Left cardiac atrium (tissue), 4 donors: ENCODE data around the gene TNFSF13B. TPM values are rescaled to one million over a fixed set of nuclear protein-coding genes. Genes with fewer than 3 reads are reported as not detected.
"Not testable (repeated sequence)": the region's sequence is repeated elsewhere in the genome, so short reads cannot be mapped to it uniquely, and the experiment has no call there.

ENCODE experiments used
- ATAC-seq, 2 donors: fragments of 200-7000 bp; cut with Tn5 transposase; one replicate each; pipeline ENCODE4 v1.9.1; 2020; ENCODE audit warnings: mild to moderate bottlenecking in 2 of 2, moderate library complexity in 2 of 2
- DNase-seq: peaks from one replicate; pipeline ENCODE4 v3.0.0-alpha.2; 2020
- intact Hi-C, 2 donors: fragments of 100-400 bp; cut with DNase I; formaldehyde crosslinking; loops; one replicate each; pipeline versions ENCODE4 v1.14.1 to v1.15.1; 2022 to 2023
- total RNA-seq, 2 donors: library from RNA; stranded (reverse); fragmentation: NEBNext Ultra II Directional; extraction: Animal tissue kit (Norgen Biotek cat#: 25700); gene quantifications; one replicate each; pipeline ENCODE4 v1.2.1, GENCODE V29; 2021
- donor health status: DM: no; HTN: yes; CAD: no.
- donor health status: DM: no; HTN: yes; CAD: no; lungs with severe emphysema.
- donor health status: DM: yes; HTN: yes; CAD: no.
- donor health status: Dilated cardiomyopathy.

TNFSF13B gene
- total RNA-seq, 2 donors from 2014 or later, result 1.9 to 5.9 TPM

GRCh38 chr13:108274718-108275117, 5.2 kb downstream of the TNFSF13B start:
- no peak for ATAC-seq
- no peak for DNase-seq
- intact Hi-C loops, result no loop called here

DNA sequence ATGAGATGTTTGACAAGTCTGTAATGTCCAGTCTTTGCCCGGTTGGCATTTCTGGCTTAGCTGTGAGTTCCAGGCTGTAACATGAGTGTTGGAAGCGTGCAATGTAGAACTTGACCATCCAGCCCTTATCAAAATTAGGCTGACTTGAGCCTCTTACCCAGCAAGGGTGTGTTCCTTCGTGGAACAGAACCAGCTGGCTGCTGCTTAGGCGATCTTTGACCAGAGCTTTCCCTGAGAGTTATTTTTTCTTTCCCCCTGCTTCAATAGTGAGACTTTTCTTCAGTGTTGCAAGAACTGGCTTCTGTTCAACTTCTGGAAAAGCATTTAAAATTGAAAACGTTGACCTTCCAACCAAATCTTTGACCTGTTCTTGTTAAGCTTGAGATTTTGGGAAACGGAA, 6.5 kb downstream of the TNFSF13B start:
- peak; percentile 88 to 90 for ATAC-seq
- intact Hi-C loops, result no loop called here
- peak; percentile 50 for DNase-seq

GRCh38 chr13:108278466-108278865, 8.9 kb downstream of the TNFSF13B start:
- intact Hi-C loops, result no loop called here
- ATAC-seq, result no peak
- no peak for DNase-seq

- DNase-seq (no peak), ATAC-seq (peak in 1 of 2 donors; percentile 65)
- intact Hi-C loops, result no loop called here
Measured at GRCh38 chr13:108281901-108282300, 12.4 kb downstream of the TNFSF13B start.

DNA sequence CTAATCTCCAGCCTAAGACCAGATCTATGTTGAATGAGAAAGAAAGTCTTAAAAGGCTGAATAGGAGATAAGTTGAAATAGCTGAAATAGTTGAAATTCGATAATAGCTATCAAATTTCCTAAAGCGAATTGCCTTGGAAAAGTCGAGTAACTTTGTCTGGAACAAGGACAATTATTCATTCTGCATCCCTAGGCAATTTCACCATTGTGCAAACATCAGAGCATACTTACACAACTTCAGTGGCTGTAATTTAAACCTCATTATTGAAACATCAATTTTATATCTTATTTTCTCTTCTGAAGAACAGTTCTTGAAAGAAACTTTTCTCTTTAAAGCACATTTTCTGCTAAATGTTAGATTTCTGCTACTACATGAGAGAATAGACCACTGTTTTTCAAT, 13.6 kb downstream of the TNFSF13B start:
- intact Hi-C loops, result no loop called here
- DNase-seq (no peak), ATAC-seq (no peak)

DNA sequence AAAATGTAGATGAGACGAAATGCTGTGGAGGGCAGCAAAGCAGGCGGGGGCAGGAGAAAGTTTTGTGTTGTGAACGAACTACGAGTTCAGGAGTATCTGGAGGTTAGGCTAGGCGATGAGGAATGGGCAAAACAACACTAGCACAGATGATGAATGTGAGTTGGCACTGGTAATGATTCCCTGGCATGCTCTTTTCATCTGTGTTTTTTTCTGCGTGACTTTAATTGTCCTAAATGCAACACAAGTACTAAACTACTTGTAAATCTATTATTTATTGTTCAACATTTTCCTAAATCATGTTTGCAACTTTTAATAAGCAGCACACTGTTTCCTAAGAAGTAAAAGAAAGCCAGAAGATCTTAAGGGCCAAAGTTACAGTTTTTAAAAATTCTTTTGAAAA, 19.2 kb downstream of the TNFSF13B start:
- ATAC-seq, result no peak
- DNase-seq, result no peak
- intact Hi-C loops, result no loop called here

DNA sequence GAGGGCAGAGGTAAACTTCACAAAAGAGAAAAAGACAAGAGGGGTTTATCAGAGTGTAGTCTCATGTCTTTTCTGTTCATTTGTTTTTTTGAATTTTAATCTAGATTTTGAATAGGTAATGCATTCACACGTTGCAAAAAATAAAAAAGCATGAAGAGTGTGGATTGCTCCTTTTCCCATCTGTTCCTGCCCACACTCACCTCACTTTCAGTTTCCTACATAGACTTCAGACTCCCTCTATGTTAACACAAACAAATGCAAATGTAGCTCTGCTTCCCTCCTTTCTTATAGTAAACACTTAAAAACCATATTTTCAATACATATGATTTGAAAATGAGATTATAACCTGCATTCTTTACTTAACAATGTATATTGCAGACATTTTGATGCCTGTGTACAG, 20.3 kb downstream of the TNFSF13B start:
- intact Hi-C loops, result no loop called here

GRCh38 chr13:108297114-108297513, 27.6 kb downstream of the TNFSF13B start:
- DNase-seq, result no peak
- intact Hi-C loops, result no loop called here
- no peak for ATAC-seq

More for the DNA sequence above, 20.3 kb downstream of the TNFSF13B start:
- no peak for DNase-seq
- ATAC-seq, result no peak

- ATAC-seq, result no peak
- intact Hi-C loops, result no loop called here
- no peak for DNase-seq
Measured at GRCh38 chr13:108302279-108302678, 32.8 kb downstream of the TNFSF13B start.

GRCh38 chr13:108304170-108305016, 34.9 kb downstream of the TNFSF13B start:
- intact Hi-C loops, result no loop called here
- DNase-seq (no peak), ATAC-seq (no peak)

DNA sequence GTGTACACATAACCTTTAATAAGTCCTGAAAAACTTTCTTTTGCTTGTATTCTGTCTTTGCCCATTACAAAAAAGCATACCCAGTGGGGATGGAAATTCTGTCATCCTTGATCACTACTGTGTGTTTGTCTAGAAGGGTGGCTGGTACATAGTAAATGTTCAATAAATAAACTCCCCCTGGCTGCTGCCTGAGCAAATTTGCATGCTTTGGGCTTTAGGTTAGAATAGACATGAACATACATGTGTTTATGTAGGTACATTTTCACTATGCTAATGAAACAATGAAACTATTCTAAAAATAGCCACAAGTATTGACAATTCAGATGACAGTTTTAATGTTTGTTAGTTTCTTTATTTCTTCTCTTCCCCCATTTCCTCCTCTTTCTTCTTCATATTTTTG, 36.1 kb downstream of the TNFSF13B start:
- intact Hi-C loops, result no loop called here
- DNase-seq (no peak), ATAC-seq (no peak)

DNA sequence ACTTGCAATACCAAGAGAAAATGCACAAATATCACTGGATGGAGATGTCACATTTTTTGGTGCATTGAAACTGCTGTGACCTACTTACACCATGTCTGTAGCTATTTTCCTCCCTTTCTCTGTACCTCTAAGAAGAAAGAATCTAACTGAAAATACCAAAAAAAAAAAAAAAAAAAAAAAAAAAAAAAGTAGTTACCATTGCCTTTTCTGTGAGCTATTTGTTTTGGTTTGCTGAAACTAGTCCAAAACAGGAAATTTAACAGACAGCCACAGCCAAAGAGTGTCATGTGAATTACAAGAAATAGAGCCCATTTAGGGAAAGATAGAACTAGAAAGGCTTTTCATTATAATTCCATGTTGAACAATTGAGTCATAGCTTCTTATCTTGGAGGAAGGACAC, 37.3 kb downstream of the TNFSF13B start:
- DNase-seq (no peak), ATAC-seq (no peak)
- intact Hi-C loops, result no loop called here

- DNase-seq, ATAC-seq, intact Hi-C loops: not testable (repeated sequence)
Measured at GRCh38 chr13:108311596-108311995, 42.1 kb downstream of the TNFSF13B start.

GRCh38 chr13:108313382-108313781, 43.9 kb downstream of the TNFSF13B start:
- intact Hi-C loops, result no loop called here
- ATAC-seq (no peak), DNase-seq (no peak)

DNA sequence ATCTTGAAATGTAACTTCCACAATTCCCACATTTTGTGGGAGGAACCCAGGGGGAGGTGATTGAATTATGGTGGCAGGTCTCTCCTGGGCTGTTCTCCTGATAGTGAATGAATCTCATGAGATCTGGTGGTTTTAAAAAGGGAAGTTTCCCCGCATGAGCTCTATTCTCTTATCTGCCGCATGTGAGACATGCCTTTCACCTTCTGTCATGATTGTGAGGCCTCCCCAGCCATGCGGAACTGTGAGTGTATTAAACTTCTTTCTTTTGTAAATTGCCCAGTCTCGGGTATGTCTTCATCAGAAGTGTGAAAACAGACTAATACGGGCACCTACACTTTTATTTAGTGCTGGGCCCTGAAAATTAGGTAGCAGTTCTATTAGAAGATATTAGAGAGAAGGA, 45.8 kb downstream of the TNFSF13B start:
- intact Hi-C loops, result no loop called here
- no peak for ATAC-seq
- DNase-seq, result no peak

- DNase-seq (no peak), ATAC-seq (peak in 1 of 2 donors; percentile 59)
- intact Hi-C loops, result no loop called here
Measured at GRCh38 chr13:108315991-108316390, 46.5 kb downstream of the TNFSF13B start.

DNA sequence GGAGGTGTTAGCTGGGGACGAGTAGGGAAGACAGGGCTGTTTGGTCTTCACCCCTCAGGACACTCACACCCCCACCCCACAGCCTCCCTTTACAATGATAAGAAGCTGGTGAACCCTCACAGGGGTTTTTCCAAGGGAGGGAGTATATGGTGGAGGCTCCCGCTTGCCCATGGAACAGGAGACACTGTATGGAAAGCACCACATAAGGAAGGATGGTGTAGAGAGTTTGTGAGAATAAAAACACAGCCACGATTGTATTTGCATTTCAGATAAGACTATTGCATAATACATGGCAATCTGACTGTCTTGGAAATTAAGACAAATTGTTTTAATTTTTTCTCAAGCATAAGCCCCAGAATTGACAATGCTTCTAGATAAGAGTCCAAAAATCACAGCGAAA, 46.9 kb downstream of the TNFSF13B start:
- ATAC-seq, result peak in 1 of 2 donors; percentile 27
- intact Hi-C loops, result no loop called here
- no peak for DNase-seq

GRCh38 chr13:108322206-108322824, 52.8 kb downstream of the TNFSF13B start:
- no peak for DNase-seq
- intact Hi-C loops, result loop anchor here in 1 of 2 donors (5.0 kb wide), 1 partner anchor 575 kb away; no protein-coding TSS in a partner anchor
- peak; percentile 68 to 79 for ATAC-seq

DNA sequence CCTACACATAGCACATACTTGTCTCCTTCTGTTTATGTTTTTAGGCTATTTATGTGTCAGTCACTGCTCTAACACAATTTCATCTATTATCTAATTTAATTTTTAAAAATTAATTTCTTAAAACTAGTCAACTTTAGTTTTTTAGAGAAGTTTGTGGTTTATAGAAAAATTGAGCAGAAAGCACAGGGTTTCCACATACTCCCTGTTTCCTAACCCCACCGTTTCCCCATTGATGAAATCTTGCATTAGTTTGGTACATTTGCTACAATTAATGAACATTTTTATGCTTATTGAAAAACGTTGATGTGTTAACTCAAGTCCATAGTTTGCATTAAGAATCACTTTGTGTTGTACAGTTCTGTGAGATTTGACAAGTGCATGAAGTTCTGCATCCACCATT, 53.5 kb downstream of the TNFSF13B start:
- ATAC-seq (no peak), DNase-seq (no peak)
- intact Hi-C loops, result loop anchor here in 1 of 2 donors (5.0 kb wide), 1 partner anchor 574 kb away; no protein-coding TSS in a partner anchor

- ATAC-seq, result no peak
- no peak for DNase-seq
- intact Hi-C loops, result no loop called here
Measured at GRCh38 chr13:108325863-108326262, 56.3 kb downstream of the TNFSF13B start.

DNA sequence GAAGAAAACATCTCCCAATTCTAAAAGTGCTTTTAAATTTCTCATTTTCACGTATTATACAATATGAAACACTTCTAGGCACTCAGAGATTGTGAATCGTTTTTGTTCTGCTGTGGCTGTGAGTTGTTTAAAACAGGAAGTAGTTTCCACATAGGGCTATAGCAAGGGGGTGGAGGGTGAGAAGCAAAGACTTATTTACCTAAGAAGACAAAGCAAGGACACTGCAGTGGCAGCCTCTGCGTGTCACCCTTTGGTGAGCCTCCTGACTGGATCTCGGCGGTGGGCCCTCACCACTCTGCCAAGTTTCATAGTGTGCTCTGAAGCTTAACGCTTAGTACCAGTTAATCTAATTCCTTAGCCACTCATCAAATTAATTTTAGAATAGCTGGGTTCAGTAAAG, 56.8 kb downstream of the TNFSF13B start:
- ATAC-seq (no peak), DNase-seq (no peak)
- intact Hi-C loops, result no loop called here
